ENCODE results near the gene NSMF.
A peak's percentile ranks its signal among the peaks of the same experiment; 100 is the strongest.

NSMF gene

GRCh38 chr9:137449931-137450538 lies 9.1 kb downstream of the NSMF start:
- DNase-seq, result peak; percentile 18
- peaks cover 15% of the 10 kb centered on the region for H3K4me1 ChIP-seq
- peaks cover 4% of the 10 kb centered on the region; the same call in 1 of the 2 replicates for H3K27me3 ChIP-seq

DNA sequence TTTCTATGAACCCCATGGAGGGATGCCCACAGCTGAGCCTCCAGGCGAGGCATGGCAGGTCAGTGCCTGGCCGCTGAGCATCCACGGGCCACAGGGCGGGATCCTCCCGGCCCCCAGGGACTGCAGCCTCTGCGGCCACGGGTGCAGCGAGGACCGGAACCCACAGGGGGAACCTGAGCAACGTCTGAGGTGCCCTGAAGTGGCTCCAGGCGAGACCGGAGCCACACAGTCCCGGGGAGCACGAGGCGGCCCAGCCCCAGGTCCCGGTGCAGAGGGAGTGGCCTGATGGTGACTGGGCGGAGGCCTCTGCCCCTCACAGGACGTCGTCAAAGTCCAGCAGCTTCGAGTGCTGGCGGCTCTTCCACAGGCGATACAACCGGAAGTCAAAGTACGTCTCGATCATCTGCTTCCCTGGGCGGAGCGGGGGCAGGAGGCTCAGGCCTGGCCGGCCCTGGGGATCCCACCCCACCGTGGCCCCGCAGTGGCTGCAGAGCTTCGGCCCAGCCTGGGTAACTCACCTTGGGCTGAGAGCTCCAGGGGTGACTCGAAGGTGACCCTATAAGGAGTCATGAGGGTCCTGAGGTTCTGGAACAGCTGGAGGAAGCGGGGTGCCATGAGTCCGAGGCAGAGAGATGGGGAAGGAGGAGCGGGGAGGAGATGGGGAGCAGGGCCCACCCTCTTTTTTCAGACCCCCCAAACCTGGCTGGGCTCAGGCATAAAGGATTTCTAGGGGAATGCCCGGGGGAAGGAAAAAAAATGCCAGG lies 9.9 kb downstream of the NSMF start:
- no peaks in the 10 kb centered on the region for H3K9me3 ChIP-seq
- peaks cover 8% of the 10 kb centered on the region for H3K4me1 ChIP-seq
- H3K27me3 ChIP-seq, result peaks cover 4% of the 10 kb centered on the region; the same call in 1 of the 2 replicates
- peak; percentile 14 for DNase-seq
- no peak for TF ChIP-seq CTCF (IDR thresholded peaks at IDR 0.05; ENCODE audit: low read depth, low read length)
- H3K4me3 ChIP-seq (ENCODE audit: low read depth, low read length), result no peak overlapping the region
- peaks cover 31% of the 10 kb centered on the region for H3K36me3 ChIP-seq

More at GRCh38 chr9:137449931-137450538, 9.1 kb downstream of the NSMF start:
- H3K4me3 ChIP-seq (ENCODE audit: low read depth, low read length), result no peak overlapping the region
- H3K9me3 ChIP-seq, result no peaks in the 10 kb centered on the region
- TF ChIP-seq CTCF (IDR thresholded peaks at IDR 0.05; ENCODE audit: low read depth, low read length), result no peak
- H3K36me3 ChIP-seq, result peaks cover 33% of the 10 kb centered on the region

DNA sequence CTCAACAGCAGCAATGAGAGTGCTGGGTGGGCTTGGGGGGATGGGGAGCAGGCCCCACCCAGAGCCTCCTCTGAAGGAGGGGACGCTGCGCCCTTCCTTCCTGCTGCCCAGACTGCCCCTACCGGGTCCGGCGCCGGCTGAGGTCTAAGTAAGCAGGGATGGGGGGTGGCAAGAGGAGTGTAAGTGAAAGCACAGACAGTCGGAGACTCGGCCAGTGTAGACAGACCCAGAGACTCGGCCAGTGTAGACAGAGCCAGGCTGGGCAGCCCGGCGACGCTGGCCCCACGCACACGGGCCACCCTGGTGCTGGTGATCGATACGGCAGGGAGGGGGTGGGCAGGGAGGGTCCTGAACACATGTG lies 10.6 kb downstream of the NSMF start:
- Histone ChIP-seq H3K4me3 (ENCODE audit: low read depth, low read length) (no peak overlapping the region), H3K9me3 (no peaks in the 10 kb centered on the region), H3K4me1 (peaks cover 6% of the 10 kb centered on the region), H3K27me3 (peaks cover 4% of the 10 kb centered on the region; the same call in 1 of the 2 replicates), H3K36me3 (peaks cover 30% of the 10 kb centered on the region)
- peak; percentile 12 for DNase-seq
- no peak for TF ChIP-seq CTCF (IDR thresholded peaks at IDR 0.05; ENCODE audit: low read depth, low read length)

DNA sequence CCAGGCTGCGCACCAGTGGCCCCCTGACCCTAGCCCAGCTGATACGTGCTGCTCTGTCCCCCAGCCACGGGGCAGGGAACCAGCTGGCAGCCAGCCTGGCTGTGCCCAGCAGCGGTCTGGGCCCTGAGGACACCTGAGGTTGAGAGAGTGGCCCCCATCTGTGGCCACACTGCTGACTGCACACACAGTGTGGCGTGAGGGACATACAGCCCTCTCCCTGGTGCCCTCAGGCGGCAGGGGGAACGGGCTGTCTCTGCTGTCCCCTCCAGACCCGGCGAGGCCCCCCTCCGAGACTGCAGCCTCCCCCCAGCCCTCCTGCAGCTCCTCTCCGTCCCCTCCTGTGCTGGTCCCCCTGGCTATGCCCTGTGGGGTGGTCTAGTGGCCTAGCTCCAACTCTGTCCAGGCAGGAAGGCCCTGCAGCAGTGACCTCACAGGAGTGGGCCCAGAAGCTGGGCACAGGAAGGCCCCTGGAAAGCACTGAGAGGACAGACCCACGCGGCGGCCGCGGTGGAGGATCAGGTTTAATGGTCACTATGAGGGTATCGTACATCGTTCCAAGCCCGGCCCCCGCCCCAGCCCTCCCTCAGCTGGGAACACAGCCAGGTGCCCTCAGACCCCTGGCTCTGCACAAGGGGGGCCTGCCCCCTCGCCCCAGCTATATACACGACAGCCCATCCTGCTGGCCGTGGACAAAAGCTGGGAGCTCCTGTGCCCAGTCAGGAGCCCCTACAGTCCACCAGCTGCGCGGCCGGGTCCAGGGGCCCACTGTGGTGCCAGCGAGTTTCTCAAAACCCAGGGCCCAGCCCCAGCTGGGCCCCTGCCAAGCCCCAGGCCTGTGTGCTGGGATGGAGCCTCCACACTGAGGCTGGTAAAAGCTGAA lies 11.2 kb downstream of the NSMF start:
- no peak for DNase-seq
- peaks cover 24% of the 10 kb centered on the region for H3K36me3 ChIP-seq
- H3K4me1 ChIP-seq, result peaks cover 6% of the 10 kb centered on the region
- H3K27me3 ChIP-seq, result peaks cover 4% of the 10 kb centered on the region; the same call in 1 of the 2 replicates
- H3K9me3 ChIP-seq, result no peaks in the 10 kb centered on the region
- no peak overlapping the region for H3K4me3 ChIP-seq (ENCODE audit: low read depth, low read length)
- TF ChIP-seq CTCF (IDR thresholded peaks at IDR 0.05; ENCODE audit: low read depth, low read length), result no peak

- no peak for DNase-seq
- Histone ChIP-seq H3K36me3 (peaks cover 17% of the 10 kb centered on the region), H3K27me3 (peaks cover 4% of the 10 kb centered on the region; the same call in 1 of the 2 replicates), H3K4me1 (peaks cover 6% of the 10 kb centered on the region), H3K9me3 (no peaks in the 10 kb centered on the region), H3K4me3 (ENCODE audit: low read depth, low read length) (no peak overlapping the region)
- TF ChIP-seq CTCF (IDR thresholded peaks at IDR 0.05; ENCODE audit: low read depth, low read length), result no peak
Observed at GRCh38 chr9:137446851-137447471, 12.2 kb downstream of the NSMF start.

All from BE2C (cell line).